GM12878 (cell line): Measurements from ENCODE around the gene DPYSL4.

Source experiments
- EZH2 ChIP-seq: IDR thresholded peaks from 2 replicates; pipeline ENCODE4 v1.6.1; 2012; ENCODE audit warnings: low read depth, mild to moderate bottlenecking, control low read depth, inconsistent platforms, low read length, borderline replicate concordance; ENCODE audit not compliant: control insufficient read depth
- GABPA ChIP-seq: IDR thresholded peaks from 2 replicates; pipeline ENCODE4 v1.6.1; 2014; ENCODE audit warnings: antibody characterized with exemption, low read depth, mild to moderate bottlenecking, inconsistent platforms
- HDAC2 ChIP-seq: fragments of 200-600 bp; sonication (generic); IDR thresholded peaks from 2 replicates; pipeline ENCODE4 v1.6.1; 2017
- MEF2A ChIP-seq: IDR thresholded peaks from 2 replicates; pipeline ENCODE4 v1.6.1; 2011; ENCODE audit warnings: low read depth, mild to moderate bottlenecking, low read length, moderate library complexity; ENCODE audit not compliant: insufficient read depth
- NFXL1 ChIP-seq: fragments of 450-650 bp; IDR thresholded peaks from 2 replicates; pipeline ENCODE4 v1.6.1; 2017; ENCODE audit warnings: antibody characterized with exemption, mild to moderate bottlenecking, borderline replicate concordance
- NR2C1 ChIP-seq: fragments of 450-650 bp; IDR thresholded peaks from 2 replicates; pipeline ENCODE4 v1.6.1; 2017; ENCODE audit warnings: antibody characterized with exemption, mild to moderate bottlenecking, moderate library complexity
- POLR2A ChIP-seq: IDR thresholded peaks from 2 replicates; pipeline ENCODE4 v1.6.1; 2011; ENCODE audit warnings: low read depth, mild to moderate bottlenecking, low read length
- RAD21 ChIP-seq: IDR thresholded peaks from 2 replicates; pipeline ENCODE4 v1.6.1; 2011; ENCODE audit warnings: mild to moderate bottlenecking, low read depth, low read length, moderate library complexity; ENCODE audit not compliant: insufficient read depth
- ZNF274 ChIP-seq: IDR thresholded peaks from one replicate; pipeline ENCODE4 v1.8.0; 2011; ENCODE audit not compliant: insufficient read length, insufficient read depth
- ZNF592 ChIP-seq: fragments of 450-650 bp; IDR thresholded peaks from 2 replicates; pipeline ENCODE4 v1.6.1; 2017; ENCODE audit warnings: mild to moderate bottlenecking, moderate library complexity
- TF ChIP-seq, protein P1 (sequence below), 3 experiments: IDR thresholded peaks in 2 of 3; conservative IDR thresholded peaks in 1 of 3; 2 replicates each; pipeline ENCODE4 v1.5.1; 2011; ENCODE audit warnings: low read depth in 3 of 3, low read length in 3 of 3, mild to moderate bottlenecking in 3 of 3, control low read depth in 2 of 3, moderate library complexity in 2 of 3, inconsistent platforms in 1 of 3, mixed read lengths in 1 of 3; ENCODE audit not compliant: control insufficient read depth in 2 of 3, insufficient read depth in 1 of 3; ENCODE audit errors: extremely low read depth in 1 of 3
- TF ChIP-seq, protein P2 (sequence below): IDR thresholded peaks from 2 replicates; pipeline ENCODE4 v1.6.1; 2012; ENCODE audit warnings: low read depth, low read length, improper control_type of control experiment

GRCh38 chr10:132175907-132176581 lies 10.7 kb upstream of the DPYSL4 start:
- TF ChIP-seq RAD21 (no peak), MEF2A (no peak), GABPA (no peak), ZNF274 (no peak), NR2C1 (no peak), ZNF592 (no peak), POLR2A (no peak), NFXL1 (no peak), EZH2 (no peak), HDAC2 (no peak)
- TF ChIP-seq, protein P1, sequence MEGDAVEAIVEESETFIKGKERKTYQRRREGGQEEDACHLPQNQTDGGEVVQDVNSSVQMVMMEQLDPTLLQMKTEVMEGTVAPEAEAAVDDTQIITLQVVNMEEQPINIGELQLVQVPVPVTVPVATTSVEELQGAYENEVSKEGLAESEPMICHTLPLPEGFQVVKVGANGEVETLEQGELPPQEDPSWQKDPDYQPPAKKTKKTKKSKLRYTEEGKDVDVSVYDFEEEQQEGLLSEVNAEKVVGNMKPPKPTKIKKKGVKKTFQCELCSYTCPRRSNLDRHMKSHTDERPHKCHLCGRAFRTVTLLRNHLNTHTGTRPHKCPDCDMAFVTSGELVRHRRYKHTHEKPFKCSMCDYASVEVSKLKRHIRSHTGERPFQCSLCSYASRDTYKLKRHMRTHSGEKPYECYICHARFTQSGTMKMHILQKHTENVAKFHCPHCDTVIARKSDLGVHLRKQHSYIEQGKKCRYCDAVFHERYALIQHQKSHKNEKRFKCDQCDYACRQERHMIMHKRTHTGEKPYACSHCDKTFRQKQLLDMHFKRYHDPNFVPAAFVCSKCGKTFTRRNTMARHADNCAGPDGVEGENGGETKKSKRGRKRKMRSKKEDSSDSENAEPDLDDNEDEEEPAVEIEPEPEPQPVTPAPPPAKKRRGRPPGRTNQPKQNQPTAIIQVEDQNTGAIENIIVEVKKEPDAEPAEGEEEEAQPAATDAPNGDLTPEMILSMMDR (IDR thresholded peaks at IDR 0.05 in 2 of 3, conservative IDR thresholded peaks at IDR 0.05 in 1 of 3; ENCODE audit: control insufficient read depth in 2 of 3, extremely low read depth in 1 of 3, insufficient read depth in 1 of 3, low read depth in 3 of 3, low read length in 3 of 3), result no peak
- TF ChIP-seq, protein P2, sequence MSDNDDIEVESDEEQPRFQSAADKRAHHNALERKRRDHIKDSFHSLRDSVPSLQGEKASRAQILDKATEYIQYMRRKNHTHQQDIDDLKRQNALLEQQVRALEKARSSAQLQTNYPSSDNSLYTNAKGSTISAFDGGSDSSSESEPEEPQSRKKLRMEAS, result no peak
